ENCODE data around the gene NHSL1. TPM values are rescaled to one million over a fixed set of nuclear protein-coding genes. Genes with fewer than 3 reads are reported as not detected.

The NHSL1 gene
- total and polyA plus RNA-seq, 9 of the 15 experiments (the other 6 are each of a cell fraction or from before 2014, with no cell fraction given), result 0.09 to 0.20 TPM; not detected in 7

DNA sequence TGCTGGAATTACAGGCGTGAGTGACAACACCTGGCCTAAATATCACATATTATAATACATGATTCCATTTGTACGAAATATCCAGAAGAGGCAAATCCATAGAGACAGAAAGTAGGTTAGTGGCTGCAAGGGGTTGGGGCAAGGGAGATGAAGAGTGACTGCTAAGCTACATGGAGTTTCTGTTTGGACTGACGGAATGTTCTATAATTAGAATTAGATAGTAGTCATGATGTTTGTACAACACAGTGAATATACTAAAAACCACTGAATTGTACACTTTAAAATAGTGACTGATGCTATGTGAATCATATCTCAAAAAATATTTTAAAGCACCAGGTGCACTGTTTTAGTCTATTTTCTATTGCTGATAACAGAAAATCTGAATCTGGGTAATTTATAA, 99.0 kb downstream of the NHSL1 start:
- H3K27me3 ChIP-seq (ENCODE audit: control insufficient read depth in 2 of 2, insufficient read depth in 2 of 2, low read length in 2 of 2), result no peaks in the 10 kb centered on the region
- peaks cover 8 to 23% of the 10 kb centered on the region in 2 experiments for H3K4me1 ChIP-seq (replicated peaks in 1 of 2; ENCODE audit: control insufficient read depth in 2 of 2, insufficient read depth in 2 of 2, low read length in 2 of 2)
- no peak overlapping the region for H3K4me3 ChIP-seq
- in situ Hi-C loops (cut with MboI), result no loop called here
- no peaks in the 10 kb centered on the region for H4K20me1 ChIP-seq (replicated peaks; ENCODE audit: control insufficient read depth, insufficient read depth, low read length)
- ATAC-seq (no peak), DNase-seq (ENCODE audit: extremely low read depth in 1 of 4, low spot score in 3 of 4) (no peak), FAIRE-seq (no peak)
- no peaks in the 10 kb centered on the region; the same call in 2 of the 3 replicates for H3K36me3 ChIP-seq (ENCODE audit: control insufficient read depth, insufficient read depth, low read length)
- H3K79me2 ChIP-seq (ENCODE audit: control insufficient read depth, insufficient read depth, low read length), result peaks cover 10% of the 10 kb centered on the region; the same call in 2 of the 3 replicates
- no peak overlapping the region for H3K27ac ChIP-seq (ENCODE audit: extremely low read depth, low read depth, low read length)
- no peaks in the 10 kb centered on the region for H3K9me1 ChIP-seq (ENCODE audit: control insufficient read depth, insufficient read depth, low read length)
- ChIA-PET POLR2A (no interaction called here), CTCF (ENCODE audit: low intra/inter-chr PET ratio) (no interaction called here)
- no TSS peak for BruUV-seq (replicated peaks)
- no peak overlapping the region for H2AFZ ChIP-seq (ENCODE audit: low read depth, low read length)
- intact Hi-C loops (cut with micrococcal nuclease), result loop anchor here (5.0 kb wide), 2 partner anchors 113 to 398 kb away; no protein-coding TSS in a partner anchor
- WGBS (ENCODE audit: insufficient coverage, low coverage, missing lambda C conversion rate), result 47% methylated on average over 3 of the region's 3 CpGs
- no peak overlapping the region for H3K4me2 ChIP-seq (ENCODE audit: insufficient read depth, low read length)
- H3K9ac ChIP-seq (ENCODE audit: insufficient read depth in 1 of 2, low read depth in 2 of 2, low read length in 2 of 2), result no peak overlapping the region
- H3K9me3 ChIP-seq (replicated peaks; ENCODE audit: control insufficient read depth, insufficient read depth, low read depth, low read length), result no peaks in the 10 kb centered on the region
- TF ChIP-seq PML (IDR thresholded peaks at IDR 0.05; ENCODE audit: low read length) (no peak), TAF7 (tag; IDR thresholded peaks at IDR 0.05) (no peak), ZBTB1 (CRISPR knock-in tag; IDR thresholded peaks at IDR 0.05; ENCODE audit: borderline replicate concordance, low read depth) (no peak), TAL1 (IDR thresholded peaks at IDR 0.05) (no peak), CTCFL (IDR thresholded peaks at IDR 0.05; ENCODE audit: borderline replicate concordance, insufficient read depth, low read depth, low read length, poor library complexity, severe bottlenecking) (no peak), PRMT5 (CRISPR knock-in tag; IDR thresholded peaks at IDR 0.05) (no peak), BRF2 (IDR thresholded peaks at IDR 0.05; ENCODE audit: borderline replicate concordance, insufficient read depth, insufficient read length) (no peak), RBM34 (IDR thresholded peaks at IDR 0.05; ENCODE audit: borderline replicate concordance, insufficient read depth, low read length) (no peak), ZNF699 (CRISPR knock-in tag; IDR thresholded peaks at IDR 0.05; ENCODE audit: insufficient replicate concordance) (no peak)
- TF ChIP-seq, protein P1, sequence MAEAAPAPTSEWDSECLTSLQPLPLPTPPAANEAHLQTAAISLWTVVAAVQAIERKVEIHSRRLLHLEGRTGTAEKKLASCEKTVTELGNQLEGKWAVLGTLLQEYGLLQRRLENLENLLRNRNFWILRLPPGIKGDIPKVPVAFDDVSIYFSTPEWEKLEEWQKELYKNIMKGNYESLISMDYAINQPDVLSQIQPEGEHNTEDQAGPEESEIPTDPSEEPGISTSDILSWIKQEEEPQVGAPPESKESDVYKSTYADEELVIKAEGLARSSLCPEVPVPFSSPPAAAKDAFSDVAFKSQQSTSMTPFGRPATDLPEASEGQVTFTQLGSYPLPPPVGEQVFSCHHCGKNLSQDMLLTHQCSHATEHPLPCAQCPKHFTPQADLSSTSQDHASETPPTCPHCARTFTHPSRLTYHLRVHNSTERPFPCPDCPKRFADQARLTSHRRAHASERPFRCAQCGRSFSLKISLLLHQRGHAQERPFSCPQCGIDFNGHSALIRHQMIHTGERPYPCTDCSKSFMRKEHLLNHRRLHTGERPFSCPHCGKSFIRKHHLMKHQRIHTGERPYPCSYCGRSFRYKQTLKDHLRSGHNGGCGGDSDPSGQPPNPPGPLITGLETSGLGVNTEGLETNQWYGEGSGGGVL (CRISPR knock-in tag; IDR thresholded peaks at IDR 0.05), result no peak
- TF ChIP-seq, protein P2, sequence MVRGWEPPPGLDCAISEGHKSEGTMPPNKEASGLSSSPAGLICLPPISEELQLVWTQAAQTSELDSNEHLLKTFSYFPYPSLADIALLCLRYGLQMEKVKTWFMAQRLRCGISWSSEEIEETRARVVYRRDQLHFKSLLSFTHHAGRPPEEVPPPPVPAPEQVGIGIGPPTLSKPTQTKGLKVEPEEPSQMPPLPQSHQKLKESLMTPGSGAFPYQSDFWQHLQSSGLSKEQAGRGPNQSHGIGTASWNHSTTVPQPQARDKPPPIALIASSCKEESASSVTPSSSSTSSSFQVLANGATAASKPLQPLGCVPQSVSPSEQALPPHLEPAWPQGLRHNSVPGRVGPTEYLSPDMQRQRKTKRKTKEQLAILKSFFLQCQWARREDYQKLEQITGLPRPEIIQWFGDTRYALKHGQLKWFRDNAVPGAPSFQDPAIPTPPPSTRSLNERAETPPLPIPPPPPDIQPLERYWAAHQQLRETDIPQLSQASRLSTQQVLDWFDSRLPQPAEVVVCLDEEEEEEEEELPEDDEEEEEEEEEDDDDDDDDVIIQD (CRISPR knock-in tag; IDR thresholded peaks at IDR 0.05), result no peak
- TF ChIP-seq, protein P3, sequence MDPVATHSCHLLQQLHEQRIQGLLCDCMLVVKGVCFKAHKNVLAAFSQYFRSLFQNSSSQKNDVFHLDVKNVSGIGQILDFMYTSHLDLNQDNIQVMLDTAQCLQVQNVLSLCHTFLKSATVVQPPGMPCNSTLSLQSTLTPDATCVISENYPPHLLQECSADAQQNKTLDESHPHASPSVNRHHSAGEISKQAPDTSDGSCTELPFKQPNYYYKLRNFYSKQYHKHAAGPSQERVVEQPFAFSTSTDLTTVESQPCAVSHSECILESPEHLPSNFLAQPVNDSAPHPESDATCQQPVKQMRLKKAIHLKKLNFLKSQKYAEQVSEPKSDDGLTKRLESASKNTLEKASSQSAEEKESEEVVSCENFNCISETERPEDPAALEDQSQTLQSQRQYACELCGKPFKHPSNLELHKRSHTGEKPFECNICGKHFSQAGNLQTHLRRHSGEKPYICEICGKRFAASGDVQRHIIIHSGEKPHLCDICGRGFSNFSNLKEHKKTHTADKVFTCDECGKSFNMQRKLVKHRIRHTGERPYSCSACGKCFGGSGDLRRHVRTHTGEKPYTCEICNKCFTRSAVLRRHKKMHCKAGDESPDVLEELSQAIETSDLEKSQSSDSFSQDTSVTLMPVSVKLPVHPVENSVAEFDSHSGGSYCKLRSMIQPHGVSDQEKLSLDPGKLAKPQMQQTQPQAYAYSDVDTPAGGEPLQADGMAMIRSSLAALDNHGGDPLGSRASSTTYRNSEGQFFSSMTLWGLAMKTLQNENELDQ (CRISPR knock-in tag; IDR thresholded peaks at IDR 0.05; ENCODE audit: borderline replicate concordance), result no peak

All from K562 (cell line).